ENCODE measurements around the gene FGF8.
A peak's percentile ranks its signal among the peaks of the same experiment; 100 is the strongest.

FGF8 gene

DNA sequence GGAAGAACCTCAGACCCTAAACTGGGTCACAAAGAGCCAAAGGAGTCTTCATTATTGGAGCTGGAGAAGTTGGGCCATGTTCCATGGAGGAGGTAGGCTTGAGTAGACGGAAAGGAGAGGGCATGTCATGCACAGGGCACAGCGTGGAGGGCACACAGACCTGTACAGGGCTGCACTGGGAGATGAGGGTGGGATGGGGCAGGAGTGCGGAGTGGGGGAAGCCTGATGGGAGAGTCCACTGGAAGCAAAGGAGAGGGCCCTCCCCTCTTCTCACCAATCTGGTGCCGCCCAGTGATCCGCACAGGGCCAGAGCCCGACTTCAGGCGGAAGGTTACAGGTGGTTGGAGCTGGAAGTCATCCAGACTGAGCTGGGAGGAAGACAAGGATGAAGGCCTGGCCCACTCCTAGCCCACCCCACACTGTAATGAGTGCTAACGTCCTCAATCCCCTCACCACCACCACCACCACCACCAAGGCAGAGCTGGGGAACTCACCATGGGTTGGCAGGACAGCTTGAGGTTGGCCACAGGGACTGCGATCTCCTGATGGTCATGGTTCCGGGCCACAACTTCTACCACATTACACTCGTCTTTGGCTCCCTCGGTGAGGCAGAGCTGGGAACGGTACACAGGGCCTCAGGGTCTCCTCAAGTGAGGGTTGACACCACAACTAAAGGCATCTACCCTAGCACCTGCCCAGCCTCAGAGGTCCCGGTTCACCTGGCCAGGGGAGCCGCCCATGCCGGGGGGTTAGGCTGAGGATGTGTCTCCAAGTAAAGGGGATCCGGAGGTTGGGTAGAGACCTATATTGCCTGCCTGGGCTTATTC, 6.3 kb upstream of the FGF8 start:
- no peak for ATAC-seq

DNA sequence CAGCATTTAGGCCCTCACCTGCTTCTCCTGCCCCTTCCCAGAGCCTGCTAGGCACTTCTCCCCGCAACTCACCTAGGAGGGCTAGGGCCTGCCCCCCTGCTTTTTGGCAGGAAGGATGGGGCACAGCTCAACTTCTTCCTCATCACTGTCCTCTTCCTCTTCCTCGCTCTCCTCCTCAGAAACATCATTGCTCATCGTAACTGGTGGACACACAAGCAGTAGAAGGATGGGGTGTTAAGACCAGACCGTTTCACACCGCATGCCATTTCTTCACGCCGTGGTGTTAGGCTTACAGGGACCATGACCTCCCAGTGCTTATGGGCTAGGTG, 5.7 kb upstream of the FGF8 start:
- no peak for ATAC-seq

DNA sequence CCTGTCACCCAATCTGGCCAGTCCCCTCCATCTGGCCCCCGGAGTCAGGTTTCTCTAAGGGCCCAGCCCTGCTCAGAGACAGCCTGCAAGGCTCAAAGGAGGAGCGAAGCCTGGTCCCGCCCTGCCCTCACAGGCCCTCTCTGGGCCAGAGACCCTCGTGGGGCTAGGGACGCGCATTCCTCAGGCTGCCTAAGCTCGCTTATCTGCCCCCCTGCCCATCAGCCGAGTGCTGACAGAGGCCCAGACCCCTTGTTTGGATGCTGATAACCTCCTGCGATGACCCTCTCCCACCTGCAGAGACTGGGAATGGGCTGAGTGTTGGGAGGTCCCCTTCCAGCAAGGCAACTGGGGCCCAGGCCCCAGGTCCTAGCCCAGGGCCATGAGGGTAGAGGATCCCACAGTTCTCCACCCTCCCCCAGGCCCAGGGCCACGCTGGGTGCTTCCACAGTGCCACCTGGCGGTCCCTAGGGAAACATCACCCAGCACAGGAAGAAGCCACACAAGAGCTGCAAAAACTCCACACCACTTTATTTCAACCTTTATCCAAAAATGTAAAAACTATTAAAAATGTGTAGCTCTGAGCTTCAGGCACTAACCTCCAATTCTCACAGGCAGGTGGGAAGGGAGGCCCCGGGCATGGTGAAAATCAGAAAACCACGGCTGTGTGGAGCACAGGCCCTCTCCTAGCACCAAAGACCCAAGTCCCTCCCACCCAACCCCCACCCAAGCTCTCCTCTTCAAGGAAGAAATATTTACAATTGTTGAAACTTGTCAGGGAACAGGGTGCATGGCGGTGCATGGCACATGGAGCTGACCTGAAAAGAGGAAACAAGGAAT, 5.1 kb upstream of the FGF8 start:
- peak; percentile 50 for ATAC-seq

DNA sequence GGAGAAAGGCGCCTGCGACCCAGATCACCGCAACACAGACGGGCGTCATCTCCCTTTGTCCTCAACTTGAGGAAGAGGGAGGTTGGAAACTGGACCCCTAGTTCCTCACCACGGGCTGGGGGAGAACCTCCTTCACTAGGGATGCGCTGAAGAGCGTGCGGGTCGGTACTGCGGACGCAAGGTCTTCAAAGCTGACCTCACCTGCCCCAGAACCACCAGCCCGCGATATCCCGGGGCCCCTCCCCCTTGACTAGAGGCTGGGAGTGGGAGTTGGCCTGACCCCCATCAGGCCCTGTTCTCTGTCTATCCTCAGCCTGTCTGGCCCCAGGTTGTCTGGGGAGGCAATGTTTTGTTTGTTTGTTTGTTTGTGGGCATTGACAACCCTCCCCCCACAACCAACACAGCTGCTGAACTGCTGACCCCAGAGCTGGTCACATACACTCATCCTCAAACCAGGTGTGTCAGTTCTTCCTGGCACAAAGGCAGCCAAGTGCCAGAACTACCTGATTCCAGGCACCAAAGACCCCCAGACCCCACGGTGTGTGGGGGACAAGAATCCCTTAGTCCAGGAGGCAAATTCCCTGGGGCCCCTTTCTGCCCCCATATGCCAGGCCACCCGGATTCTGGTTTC, 4.4 kb upstream of the FGF8 start:
- no peak for ATAC-seq

DNA sequence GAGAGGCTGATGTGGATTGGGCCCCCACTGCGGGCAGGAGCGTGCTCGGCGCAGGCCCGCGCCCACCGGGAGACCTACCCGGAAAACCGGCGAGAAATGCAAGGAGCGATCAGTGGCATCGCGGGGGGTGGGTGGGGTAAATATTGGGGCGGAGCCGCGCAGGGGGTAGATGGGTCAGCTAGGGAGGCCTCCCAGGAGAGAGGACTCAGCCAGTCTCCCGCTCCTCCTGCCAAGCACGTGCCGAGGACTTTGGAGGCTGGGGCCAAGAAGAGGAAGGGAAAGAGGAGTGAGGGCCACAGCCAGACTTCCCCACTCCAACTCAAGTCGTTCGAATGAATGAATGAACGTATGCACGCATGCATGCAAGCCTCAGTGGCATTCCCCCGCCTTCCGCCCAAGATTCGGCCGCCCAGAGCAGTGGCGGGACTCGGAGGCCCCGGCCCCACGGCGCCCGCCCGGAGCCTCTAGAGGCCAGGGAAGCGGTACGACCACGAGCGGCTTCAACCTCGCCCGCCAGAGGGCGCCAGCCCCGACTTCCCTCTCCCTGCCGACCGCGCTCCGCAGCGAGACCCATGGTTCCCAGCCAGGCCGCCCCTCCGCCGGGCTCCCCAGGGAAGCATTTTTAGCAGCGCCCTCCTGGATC, 3.8 kb upstream of the FGF8 start:
- peak; percentile 57 to 61 for ATAC-seq

DNA sequence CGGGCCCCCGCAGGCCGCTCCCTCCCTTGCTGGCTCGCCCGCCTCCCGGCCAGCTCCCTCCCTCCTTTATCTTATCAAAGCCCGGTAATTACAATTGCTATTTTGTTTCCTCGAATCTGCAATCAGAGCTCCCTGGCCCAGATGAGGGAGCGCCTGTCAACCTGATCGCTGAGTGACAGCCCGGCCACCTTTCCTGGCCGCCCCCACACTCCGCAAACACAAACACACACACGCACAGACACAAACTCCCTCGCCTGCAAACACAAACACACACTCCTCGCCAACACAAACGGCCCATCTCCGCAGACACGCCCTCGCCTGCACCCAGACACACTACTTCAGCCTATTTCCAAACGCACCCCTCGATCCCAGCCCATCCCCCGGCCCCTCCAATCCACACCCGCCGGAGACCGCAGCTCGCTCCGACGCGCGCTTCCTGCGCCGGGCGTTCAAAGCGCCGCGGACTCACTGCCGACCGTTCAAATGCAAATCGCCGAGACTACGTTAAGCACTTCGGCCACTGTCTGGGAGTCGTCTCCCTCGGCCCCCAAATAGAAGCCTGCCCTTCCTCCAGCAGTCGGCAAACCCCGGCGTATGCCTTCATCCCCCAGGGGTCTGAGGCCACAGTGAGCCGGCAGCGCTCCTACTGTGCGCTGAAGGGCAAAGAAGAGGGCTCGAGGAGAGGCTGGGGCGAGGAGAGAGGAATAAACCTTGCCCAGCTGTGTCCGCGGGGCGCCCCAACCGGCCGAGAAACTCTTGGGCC, 3.0 kb upstream of the FGF8 start:
- ATAC-seq, result no peak

DNA sequence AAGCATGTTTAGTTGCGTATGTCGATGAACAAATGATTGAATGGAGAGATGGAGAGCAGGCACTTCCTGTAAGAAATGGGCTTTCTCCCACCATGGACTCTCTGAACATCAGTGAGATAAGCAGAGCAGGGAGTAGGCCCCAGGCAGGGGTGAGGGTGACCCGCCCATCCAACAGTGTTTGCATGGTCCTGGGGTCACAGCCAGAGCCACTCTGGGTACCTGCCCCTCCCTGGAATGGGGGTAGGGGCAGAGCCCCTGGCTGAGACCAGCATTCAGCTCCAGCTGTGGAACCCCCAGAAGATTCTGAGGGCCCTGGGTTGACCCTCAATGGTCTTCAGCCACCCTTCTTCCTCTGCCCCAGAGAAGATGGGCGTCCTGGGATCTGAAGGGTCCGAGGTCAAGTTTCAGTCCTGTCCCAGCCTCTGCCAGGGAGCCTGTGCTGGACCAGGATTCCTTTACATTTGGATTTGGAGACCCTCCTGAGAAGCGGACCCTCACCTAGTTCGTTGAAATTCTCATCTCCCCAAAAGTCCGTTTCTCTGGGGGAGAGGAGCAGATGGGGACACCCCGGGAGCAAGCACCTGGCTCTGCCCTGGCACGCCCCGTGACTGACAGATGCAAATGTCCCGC, 2.4 kb upstream of the FGF8 start:
- ATAC-seq, result no peak

DNA sequence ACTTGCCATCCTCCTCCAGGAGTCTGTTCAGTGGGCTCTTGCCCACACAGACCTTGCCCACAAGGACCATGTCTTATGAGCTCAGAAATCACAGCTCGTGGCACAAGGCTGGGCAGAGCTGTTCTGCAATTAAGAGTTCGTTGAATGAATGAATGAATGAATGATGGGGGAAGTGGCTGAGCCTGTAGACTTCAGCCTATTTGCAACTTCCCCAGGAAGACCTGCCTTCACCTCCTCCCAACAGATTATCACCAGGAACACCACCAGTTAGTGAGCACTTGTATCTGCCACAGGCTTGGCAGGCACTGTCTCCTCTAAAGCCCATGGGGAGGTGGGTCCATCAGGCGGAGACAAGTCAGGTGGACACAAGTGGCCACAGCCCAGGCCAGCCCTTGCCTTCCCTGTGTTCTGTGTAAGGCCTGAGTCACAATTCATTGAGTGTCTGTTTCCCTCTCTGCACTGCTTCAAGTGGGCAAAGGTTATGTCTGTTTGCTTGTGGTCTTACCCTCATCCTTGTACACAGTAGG, 1.8 kb upstream of the FGF8 start:
- no peak for ATAC-seq

DNA sequence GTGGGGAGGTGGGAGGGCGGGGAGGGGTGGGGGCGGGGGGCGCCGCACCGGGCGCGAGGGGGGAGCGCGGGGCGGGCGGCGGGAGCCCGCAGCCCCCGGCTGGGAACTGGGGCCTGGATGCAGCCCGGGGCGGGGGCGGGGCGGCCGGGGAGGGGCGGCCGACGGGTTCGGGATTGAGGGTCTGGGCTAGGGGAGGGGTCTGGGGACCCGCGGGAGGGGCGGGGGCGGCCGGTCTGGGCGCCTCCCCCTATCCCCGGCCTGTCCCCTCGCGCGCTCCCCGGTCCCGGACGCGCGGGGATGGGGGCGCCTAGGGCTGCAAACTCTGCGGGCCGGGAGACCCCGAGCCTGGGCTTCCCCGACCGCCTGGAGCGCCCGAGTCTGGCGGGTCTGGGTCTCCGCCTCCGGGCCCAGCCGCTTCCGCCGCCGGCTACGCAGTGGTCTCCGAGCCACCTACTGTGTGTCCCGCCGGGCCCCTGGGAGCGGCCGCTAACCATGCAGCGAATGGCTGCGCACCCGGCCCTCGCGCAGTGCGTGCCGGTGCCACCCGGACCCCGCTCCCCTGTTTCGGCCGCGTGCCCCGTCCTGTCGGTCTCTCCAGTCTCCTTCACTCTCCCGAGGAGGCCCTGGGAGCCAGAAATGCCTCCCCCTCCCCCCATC, 375 bp upstream of the FGF8 start:
- no peak for ATAC-seq

DNA sequence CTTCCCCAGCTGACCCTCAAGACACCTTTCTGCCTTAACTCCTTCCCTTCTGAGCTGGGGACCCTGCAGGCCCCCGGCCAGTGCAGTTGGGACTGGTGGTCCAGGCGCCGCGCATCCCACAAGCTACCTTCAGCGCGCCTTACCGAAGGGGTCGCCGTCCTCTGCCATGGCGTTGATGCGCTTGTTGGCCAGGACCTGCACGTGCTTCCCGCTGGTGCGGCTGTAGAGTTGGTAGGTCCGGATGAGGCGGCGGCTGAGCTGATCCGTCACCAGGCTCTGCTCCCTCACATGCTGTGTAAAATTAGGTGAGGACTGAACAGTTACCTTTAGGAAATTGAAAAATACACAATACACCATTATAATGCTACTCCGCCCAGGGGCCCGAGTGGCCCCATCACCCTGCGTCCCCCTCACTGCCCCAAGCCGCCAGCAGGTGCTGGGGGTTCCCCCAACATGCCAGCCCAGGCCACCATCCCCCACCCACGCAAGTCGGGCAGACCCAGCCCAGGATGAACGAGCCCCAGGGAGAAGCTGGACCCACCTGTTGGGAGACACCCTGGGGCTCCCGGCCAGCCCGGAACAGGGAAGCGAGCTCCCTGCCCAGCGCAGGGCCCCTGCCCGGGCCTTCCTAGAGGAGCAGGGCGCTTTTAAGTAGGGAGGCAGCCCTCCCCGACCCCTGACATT, 1.2 kb downstream of the FGF8 start:
- no peak for ATAC-seq

DNA sequence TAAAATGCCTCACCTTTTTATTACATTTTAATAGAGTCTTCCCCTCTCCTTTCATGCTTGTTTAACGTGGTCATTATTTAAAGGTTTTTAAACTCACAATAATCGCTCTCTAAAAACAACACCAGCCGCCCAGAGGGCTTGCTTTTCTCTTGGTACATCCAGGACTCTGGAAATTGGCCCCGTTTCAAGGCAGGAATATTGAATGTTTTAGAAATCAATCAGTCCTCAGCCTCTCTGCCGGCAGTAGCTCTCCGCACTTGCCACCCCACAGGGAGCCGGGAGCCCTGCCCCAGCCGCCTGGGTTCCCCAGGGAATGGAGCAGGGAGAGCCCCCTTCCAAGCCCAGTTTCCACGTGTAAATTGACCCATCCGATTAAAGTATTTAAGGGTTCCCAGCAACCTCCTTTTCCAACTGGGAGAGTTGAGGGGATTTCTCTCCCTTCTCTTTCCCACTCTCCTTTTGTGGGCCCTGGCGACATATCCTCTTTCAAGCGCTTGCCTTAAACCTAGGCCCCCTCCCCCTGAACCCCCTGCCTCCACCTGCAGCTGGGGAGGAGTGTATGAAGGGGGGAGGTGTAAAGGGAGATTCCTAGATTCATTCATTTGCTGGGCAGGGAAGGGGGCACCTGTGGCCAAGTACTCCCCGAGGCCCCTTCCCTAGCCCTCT, 1.9 kb downstream of the FGF8 start:
- no peak for ATAC-seq

DNA sequence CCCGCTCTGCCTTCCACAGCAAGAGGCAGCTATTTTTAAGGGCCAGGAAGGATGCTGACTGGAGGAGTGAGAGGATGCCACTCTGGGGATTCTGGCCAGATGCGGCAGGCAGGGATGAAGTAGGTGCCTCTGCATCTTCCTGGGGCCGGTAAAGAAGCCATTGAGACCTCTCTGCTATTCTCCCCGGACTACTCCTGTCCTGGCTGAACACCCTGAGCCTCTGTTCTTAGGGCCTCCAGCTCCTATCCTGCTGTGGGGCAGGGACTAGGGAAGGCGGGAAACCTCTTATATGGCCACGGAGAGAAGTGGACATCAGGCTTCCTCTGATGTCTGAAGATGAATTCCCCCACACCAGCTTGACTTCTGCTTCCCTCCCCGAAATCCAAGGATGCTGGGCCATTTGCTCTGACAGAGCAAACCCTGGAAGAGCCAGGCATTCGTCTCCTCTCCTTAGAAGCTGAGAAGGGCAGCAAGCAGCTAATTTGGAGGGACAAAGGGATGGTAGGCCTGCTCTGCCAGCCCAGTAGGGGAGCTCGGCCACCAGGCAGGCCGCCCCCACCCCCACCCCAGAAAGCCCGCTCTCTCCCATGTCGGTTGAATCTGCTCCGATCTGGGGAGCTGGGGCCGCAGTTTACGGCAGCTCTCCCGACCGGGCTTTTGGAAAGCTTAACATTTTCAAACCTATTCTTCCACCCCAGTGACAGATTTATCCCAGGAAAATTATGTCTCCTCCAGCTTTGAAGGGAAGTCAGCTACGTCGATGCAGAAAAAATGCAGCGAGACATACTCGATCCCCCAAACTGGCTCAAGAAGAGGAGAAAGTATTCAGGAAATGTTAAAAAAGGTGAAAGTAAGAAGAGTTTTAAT, 2.8 kb downstream of the FGF8 start:
- ATAC-seq, result no peak

DNA sequence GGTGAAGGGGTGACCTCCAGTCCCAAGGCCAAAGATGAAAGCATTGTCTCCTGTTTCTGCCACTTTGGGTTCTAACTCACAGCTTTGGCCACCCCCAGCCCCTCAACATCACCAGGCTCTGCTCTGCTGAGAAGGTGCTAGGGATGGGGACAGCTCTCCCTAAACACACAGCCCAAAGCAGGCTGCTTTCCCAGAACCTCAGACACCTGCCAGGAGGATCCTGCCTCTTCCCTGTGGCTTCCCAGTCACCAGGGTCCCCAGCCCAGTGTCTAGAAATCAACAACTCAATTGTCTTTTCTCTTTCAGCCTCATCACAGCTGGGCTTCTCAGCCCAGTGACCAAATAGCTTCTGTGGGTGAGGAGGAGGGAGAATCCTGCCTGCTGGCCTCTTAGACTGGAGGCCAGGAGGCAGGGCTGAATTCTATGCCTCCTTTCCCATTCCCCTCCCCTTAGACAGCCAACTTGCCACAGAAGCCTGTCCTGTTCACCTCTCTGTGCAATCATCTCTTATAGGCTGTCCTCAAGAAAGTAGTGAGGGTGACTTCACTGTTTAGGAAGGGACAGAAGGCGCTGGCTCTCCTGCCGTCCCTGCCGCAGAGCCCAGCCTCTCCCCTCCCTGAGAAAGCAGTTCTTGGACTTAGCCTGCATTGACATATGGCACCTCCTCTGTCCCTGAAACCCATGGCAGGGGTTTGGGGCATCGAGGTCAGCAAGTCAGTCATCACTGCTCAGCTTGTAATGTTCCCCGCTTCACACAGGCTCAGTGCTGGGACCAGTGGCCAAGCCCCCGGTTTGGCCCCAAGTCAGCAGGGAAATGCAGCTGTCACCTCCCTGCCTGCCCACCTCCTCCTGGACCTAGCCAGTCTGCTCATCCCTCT, 3.7 kb downstream of the FGF8 start:
- ATAC-seq, result no peak

DNA sequence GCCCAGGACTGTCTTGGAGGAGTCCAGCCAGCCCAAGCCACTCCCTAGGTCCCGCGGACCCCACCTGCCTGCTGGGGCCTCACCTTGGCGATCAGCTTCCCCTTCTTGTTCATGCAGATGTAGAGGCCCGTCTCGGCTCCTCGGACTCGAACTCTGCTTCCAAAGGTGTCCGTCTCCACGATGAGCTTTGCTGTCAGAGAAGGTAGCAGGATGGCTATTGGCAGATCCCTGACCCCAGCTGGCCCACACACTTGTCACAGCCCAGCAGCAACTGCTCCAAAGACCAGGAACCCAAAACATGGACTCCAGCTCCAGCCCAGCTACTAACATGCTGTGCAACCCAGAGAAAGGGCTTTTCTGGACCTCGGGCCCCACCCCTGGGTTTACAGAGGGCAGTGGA, 4.5 kb downstream of the FGF8 start:
- no peak for ATAC-seq

DNA sequence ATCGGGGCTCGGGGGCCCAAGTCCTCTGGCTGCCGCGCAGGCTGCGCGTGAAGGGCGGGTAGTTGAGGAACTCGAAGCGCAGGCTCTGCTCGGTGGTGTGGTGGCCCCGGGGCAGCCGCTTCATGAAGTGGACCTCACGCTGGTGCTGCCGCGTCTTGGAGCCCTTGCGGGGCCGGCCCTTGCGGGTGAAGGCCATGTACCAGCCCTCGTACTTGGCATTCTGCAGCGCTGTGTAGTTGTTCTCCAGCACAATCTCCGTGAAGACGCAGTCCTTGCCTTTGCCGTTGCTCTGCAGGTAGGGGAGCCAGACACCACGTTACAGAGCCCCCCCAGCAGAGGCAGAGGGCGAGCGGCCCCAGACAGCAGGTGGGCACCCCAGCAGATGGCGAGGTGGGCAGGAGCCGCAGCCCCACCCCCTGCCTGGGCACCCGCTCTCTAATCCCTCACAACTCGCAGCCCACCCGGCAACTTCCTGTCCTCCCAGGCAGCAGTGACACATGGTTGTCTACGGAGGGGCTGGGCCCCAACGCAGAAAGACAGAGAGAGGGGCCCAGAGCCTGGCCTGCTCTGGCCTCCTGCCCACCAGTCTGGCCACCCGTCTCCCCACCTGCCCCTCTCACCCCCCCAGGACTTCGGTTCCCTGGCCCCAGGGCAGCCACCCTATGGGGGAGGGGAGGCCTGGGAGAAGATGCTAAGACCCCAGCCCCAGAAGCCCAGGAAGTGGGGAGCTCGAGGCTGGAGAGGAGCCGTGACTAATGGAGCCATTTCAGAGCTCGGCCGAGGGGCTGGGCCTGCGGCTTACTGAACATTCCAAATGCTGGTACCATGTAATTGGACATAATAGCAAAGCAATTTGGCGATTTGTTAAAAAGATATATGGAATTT, 5.3 kb downstream of the FGF8 start:
- ATAC-seq, result no peak

DNA sequence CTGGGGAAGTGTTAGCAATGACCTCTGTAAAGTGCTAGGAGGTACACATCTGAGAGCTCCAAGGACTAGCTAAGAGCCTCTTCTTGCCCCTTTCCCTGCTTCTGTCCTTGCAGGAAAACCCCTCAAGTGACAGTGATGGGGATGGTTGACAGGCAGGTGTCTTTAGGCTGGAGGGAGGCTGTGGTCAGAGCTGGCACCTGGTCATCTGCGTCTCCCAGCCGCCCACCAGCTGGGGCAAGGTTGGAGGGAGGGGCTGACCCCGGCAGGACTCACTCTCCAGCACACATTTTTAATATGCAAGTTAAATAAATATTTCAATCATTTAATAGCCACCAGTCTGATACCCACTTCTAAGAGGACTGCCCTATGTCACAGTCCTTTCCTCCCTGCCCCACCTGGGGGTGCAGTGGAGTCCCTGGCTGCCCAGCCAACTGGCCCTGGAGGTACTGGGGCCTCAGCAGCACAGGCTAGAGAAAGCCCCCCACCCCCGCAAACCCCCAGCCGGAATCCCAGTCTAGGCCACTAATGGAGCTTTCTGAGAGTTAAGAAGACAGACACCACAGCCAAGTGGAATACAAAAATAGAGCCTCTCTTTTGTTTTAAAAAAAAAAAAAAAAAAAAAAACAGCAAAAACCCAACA, 6.3 kb downstream of the FGF8 start:
- no peak for ATAC-seq
